PFSK-1 (cell line): ENCODE data around the gene HSPB8.

ENCODE experiments used
- FOXP2 ChIP-seq: optimal IDR thresholded peaks from 2 replicates; pipeline ENCODE3; 2011; ENCODE audit warnings: borderline replicate concordance, control low read depth, inconsistent platforms; ENCODE audit not compliant: insufficient read depth; ENCODE audit errors: extremely low read length, extremely low read depth
- POLR2AphosphoS5 ChIP-seq: IDR thresholded peaks from 2 replicates; pipeline ENCODE4 v1.6.1; 2012; ENCODE audit warnings: low read depth, mild to moderate bottlenecking, control low read depth, low read length, moderate library complexity
- REST ChIP-seq, 2 experiments: IDR thresholded peaks; 2 replicates each; pipeline versions ENCODE4 v1.6.1 to v1.8.0; 2011 to 2012; ENCODE audit warnings: low read depth in 2 of 2, low read length in 2 of 2, control low read depth in 1 of 2, inconsistent platforms in 1 of 2, mild to moderate bottlenecking in 1 of 2, moderate library complexity in 1 of 2; ENCODE audit not compliant: insufficient read depth in 1 of 2
- SIN3A ChIP-seq: IDR thresholded peaks from 2 replicates; pipeline ENCODE4 v1.6.1; 2012; ENCODE audit warnings: mild to moderate bottlenecking, low read length, moderate library complexity, borderline replicate concordance; ENCODE audit not compliant: insufficient read depth
- TAF1 ChIP-seq: IDR thresholded peaks from 2 replicates; pipeline ENCODE4 v1.6.1; 2012; ENCODE audit warnings: low read length, control low read depth, borderline replicate concordance; ENCODE audit not compliant: insufficient read depth

Gene HSPB8

GRCh38 chr12:119239040-119239439, 60.3 kb downstream of the HSPB8 start:
- TF ChIP-seq REST (IDR thresholded peaks at IDR 0.05; ENCODE audit: insufficient read depth in 1 of 2, low read depth in 2 of 2, low read length in 2 of 2) (no peak), TAF1 (no peak), SIN3A (no peak), POLR2AphosphoS5 (no peak)

GRCh38 chr12:119241049-119241448, 62.3 kb downstream of the HSPB8 start:
- TF ChIP-seq FOXP2 (no peak), REST (IDR thresholded peaks at IDR 0.05; ENCODE audit: insufficient read depth in 1 of 2, low read depth in 2 of 2, low read length in 2 of 2) (no peak), POLR2AphosphoS5 (no peak), SIN3A (no peak), TAF1 (no peak)

- TF ChIP-seq REST (IDR thresholded peaks at IDR 0.05; ENCODE audit: insufficient read depth in 1 of 2, low read depth in 2 of 2, low read length in 2 of 2) (no peak), FOXP2 (no peak), SIN3A (no peak), TAF1 (no peak), POLR2AphosphoS5 (no peak)
These were observed 62.9 kb downstream of the HSPB8 start for GRCh38 chr12:119241580-119242169.
